ENCODE results near the gene SLC29A1.
A peak's percentile ranks its signal among the peaks of the same experiment; 100 is the strongest.

Gene SLC29A1

GRCh38 chr6:44256775-44257024 is 33.3 kb downstream of the SLC29A1 start:
- no peak for DNase-seq

- peak; percentile 73 to 81 for DNase-seq
These were observed 33.8 kb downstream of the SLC29A1 start, which contains the start of gene SLC35B2 for GRCh38 chr6:44257025-44257752. TSS of gene SLC35B2 (minus strand) at chr6:44257528. CDS start at chr6:44257410, 118 bp downstream.

GRCh38 chr6:44257753-44258324 is 34.4 kb downstream of the SLC29A1 start:
- no peak for DNase-seq

DNA sequence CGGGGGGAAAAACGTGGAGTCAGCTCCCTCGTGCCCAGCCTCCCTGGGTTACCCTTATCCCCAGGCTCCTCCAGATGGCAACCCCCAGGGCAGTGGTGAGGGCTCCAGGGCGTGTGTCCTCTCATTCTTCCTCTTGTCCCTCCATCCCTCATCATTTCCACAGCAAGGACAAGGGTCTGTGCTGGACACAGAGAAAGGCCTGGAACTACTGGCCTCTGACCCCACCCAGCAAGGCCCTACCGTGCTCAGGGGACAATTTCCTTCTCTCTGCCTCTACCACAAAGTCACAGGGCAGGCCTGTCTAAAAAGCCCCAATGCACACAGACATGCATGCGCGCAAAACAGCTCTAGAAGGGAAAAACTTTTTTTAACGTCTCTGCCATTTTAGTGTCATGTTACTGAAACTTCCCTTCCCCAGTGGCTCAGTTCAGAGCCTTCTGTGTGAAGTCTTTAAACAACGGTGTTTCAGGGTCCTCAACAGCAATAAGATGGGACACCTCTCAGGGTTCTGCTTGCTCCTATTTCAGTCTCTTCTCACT is 35.0 kb downstream of the SLC29A1 start:
- DNase-seq: no peak

DNA sequence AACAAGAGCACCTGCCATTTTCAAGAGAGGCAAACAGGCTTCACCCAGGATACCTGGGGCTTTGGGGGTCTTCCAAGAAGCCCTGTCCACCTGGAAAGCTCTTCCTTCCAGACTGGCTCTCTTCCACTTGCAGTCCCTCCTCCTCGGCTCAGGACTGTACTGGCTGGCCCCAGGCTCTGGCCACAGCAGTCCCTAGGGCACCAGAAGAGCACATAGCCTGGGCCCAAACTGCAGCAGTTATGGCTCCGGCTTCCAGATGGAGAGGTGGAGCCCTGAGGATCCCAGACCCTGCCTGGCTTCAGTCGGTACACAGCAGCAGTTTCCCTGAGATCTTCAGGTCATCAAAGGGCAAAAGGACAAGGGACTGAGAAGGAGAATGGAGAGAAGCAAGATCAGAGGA is 35.5 kb downstream of the SLC29A1 start:
- no peak for DNase-seq

DNA sequence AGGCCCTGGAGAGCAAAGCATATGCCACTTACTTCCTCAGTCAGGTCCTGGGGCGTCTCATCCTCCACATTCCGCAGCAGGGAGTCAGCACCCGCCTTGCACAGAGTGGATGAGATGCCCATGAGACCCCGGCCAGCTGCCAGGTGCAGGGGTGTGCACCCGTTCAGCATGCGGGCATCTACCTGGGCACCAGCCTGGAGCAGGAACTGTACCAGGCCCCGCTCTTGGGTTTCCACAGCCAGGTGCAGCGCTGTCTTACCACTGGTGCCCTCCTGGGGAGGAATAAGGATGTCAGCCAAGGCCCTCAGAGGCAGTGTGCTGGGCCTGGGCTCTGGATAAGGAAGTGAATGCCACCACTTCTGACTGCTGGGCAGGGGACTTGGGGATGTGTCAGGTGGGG is 36.6 kb downstream of the SLC29A1 start:
- no peak for DNase-seq

- DNase-seq: no peak
These were observed 37.3 kb downstream of the SLC29A1 start for GRCh38 chr6:44260451-44261297.

DNA sequence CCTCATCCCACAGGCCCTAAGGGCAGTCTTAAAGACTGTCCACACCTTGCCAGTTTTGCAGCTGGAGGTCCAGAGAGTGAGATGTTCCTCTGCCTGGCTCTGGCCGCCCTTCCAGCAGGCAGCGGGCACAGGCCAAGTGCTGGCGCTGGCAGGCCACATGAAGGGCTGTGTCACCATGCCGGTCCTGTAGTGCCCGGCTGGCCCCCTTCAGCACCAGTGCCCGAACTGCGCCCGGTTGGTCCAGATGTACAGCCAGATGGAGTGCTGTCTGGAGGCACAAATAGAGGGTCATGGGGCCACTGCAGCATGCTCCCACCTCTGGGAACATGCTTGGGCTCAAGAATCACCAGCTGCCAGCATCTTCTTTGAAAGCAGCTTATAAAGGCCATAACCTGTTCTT is 38.2 kb downstream of the SLC29A1 start:
- DNase-seq: no peak

GRCh38 chr6:44262467-44263353 is 39.3 kb downstream of the SLC29A1 start:
- no peak for DNase-seq

DNA sequence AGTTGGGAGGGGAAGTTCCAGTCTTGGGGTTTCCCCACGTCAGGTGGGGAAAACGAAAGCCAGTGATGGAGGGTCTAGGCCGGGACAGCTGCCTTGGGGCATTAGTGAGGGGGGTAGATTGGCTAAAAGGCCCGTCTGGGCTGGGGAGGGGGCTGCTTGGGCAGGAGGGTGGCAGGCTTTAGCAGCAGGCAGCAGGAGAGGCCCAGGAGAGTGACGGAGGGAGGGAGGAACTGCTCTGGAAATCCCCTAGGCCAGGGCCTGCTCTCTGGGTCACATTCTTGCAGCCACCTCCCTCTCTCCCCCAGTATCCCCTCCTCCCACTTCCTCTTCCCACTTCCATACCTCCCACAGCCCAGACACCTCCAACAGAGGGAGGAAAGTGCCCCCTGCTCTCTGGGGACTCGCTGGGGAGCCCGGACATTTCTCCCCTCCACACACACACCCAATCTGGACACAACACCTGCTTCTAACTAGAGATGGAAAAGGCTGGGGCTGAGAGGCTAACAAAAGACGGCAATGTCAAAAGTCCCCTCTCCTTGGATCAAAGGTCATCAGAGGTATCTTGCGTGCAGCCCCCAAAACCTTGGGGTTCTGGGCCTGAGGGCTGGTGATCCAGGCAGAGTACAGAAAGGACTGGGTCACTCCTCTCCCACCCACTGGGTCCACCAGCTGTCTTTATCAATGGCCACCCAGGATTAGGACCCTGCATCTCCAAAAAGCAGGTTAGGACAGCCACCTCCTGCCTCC is 40.1 kb downstream of the SLC29A1 start:
- peak in 1 of 2 experiments; percentile 54 for DNase-seq

GRCh38 chr6:44264154-44265006 is 41.0 kb downstream of the SLC29A1 start:
- DNase-seq: peak; percentile 58 to 64

DNA sequence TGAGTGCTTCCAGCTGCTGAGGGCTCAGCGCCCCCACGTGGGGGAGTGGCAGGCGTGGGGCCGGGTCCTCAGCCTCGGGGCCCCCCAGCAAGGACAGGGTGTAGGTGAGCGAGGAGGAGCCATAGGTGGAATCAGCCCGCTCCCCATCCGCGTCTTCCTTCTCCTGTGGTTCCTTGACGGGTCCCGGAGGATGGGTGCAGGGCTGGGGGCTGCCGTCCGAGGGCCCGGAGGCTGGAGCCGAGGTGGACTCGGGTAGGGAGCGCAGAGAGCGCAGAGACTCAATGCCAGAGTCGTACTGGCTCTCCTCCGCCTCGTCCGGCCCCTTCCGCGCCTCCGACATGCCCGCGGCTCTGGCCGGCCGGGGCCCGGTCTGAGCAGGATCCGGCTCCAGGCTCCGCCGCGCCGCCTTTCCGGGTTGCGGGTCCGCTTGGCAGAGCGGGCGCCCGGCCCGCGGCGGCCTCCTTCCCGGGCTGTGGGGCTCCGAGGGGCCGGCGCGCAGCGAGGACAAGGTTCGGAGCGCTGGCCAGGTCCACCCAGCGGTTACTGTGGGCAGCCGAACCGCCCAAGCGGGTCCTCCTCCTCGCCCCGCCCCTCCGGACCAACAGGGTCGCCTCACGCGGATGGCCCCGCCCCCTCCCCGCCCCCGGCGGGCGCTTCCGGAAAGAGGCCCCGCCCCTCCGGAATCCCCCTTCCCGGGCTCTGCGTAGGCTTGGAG is 41.8 kb downstream of the SLC29A1 start, which contains the start of gene NFKBIE:
Gene NFKBIE, minus strand, starts transcription at position 545 of the 715 bp plus-strand sequence. Its CDS starts 205 bp downstream, at position 340.
- DNase-seq: peak; percentile 98 to 99

GRCh38 chr6:44265722-44266233 is 42.4 kb downstream of the SLC29A1 start:
- DNase-seq: no peak

DNA sequence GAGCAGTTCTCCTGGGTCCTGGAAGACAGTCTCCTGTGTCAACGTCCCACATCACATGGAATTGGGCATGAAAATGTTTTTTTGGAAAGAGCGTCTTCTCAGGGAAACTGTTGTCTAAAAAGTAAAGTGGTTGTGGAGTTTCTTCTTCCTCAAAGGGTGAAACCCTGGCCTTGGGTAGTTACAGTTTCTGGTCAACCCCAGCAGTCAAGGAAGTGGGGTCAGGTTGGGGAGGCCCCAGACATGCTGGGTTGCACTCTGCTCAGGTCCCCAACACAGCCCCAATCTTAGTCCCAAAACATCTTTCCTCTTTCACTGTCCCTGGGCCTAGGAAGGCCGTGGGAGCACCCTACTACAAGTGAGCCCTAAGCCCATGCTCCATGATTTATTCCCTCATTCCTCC is 43.0 kb downstream of the SLC29A1 start:
- DNase-seq: no peak

DNA sequence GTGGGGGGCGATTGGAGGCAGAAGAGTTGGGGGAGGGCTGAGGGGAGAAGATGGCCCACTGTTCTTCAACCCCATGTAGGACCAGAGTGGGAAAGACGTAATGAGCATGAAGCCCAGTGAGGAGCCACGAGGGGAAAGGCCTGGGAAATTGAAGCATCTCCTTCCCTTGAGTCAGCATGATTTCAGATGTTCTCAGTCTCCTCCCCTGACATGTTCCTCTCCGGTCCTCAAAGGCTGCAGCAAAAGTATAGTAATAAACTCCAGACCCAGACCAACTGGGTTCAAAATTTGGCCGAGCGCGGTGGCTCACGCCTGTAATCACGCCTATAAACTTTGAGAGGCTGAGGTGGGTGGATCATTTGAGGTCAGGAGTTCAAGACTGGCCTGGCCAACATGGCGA is 43.9 kb downstream of the SLC29A1 start:
- no peak for DNase-seq

DNA sequence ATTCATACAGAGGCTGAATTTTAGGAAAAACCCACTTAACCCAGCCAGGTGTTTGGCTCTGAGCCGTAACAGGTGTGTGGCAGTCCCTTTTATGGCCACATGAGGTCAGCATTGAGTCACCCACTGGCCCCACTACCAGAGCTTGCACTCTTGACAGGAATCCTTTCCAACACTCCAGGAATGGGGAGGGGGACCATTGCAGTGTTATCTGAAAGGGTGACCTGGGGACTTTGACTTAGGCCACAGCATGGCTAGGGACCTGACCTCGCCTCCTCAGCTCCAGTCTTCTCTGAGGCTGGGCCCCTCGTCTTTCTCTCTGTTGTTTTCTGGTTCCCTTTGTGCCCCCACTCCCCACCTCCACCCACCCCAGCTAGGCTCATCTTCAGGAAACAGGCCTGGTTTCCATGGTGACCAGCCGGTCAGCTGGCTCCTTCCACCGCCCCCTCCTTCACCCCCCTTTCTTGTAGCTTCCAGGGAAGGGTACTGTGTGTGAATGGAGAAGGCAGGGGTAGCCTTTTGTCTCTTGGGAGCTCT is 44.8 kb downstream of the SLC29A1 start:
- peak; percentile 74 to 79 for DNase-seq

GRCh38 chr6:44269178-44269920 is 46.0 kb downstream of the SLC29A1 start:
- no peak for DNase-seq

DNA sequence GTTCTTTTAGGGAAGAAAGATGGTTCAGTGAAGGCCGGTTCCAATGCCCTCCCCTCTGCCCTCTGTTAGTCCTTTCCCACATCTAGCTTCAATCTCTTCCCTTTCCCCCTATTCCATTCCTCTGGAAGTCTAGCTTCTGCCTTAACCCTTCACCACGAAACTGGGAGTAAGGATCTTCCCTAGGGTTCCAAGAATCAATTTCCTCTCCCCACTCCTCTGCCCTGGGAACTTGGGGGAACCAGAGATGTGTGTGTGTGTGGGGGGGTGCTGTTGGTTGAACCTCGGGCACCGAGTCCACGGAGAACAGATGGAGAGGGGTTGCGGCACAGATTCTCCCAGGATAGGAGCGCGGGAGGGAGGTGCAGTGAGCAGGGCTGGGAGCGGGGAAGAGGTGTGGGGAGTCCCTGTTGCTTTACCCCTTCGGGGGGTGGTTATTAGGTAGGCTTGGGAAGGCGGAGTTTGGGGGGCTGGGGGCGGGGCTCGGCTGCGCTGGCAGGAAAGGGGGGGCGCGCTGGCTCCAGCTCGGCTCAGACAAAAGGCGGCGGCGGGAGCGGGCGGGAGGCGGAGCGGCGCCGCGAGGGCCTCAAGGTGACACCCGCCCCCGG is 46.6 kb downstream of the SLC29A1 start, which contains the start of gene TMEM151B:
Gene TMEM151B, plus strand, starts transcription at position 530 of the 605 bp plus-strand sequence. CDS start 293 bp downstream, outside the sequence.
- DNase-seq: no peak
